HG02623 (cell line): ENCODE data around the gene ARHGAP26.
A peak's percentile ranks its signal among the peaks of the same experiment; 100 is the strongest.

Source experiments
- ATAC-seq: cut with Tn5 transposase; IDR thresholded peaks from one replicate; pipeline ENCODE4 v1.9.1; 2021; ENCODE audit warnings: moderate library complexity; ENCODE audit not compliant: unreplicated experiment

Gene ARHGAP26

GRCh38 chr5:143004361-143005145 lies 234.4 kb downstream of the ARHGAP26 start:
- ATAC-seq: peak; percentile 32

GRCh38 chr5:143006501-143006900 lies 236.3 kb downstream of the ARHGAP26 start:
- ATAC-seq: no peak

- ATAC-seq: no peak
Observed at GRCh38 chr5:143008032-143008431, 237.9 kb downstream of the ARHGAP26 start.

- ATAC-seq: peak; percentile 76
Observed at GRCh38 chr5:143008809-143009521, 238.8 kb downstream of the ARHGAP26 start.

- ATAC-seq: no peak
Observed at GRCh38 chr5:143010351-143010750, 240.2 kb downstream of the ARHGAP26 start.

GRCh38 chr5:143011585-143011984 lies 241.4 kb downstream of the ARHGAP26 start:
- no peak for ATAC-seq

GRCh38 chr5:143013176-143013891 lies 243.2 kb downstream of the ARHGAP26 start:
- ATAC-seq: no peak

GRCh38 chr5:143014017-143014651 lies 244.0 kb downstream of the ARHGAP26 start:
- no peak for ATAC-seq

- ATAC-seq: no peak
Observed at GRCh38 chr5:143016777-143017516, 246.8 kb downstream of the ARHGAP26 start.

GRCh38 chr5:143017541-143017940 lies 247.4 kb downstream of the ARHGAP26 start:
- no peak for ATAC-seq

GRCh38 chr5:143017992-143018391 lies 247.8 kb downstream of the ARHGAP26 start:
- ATAC-seq: no peak

GRCh38 chr5:143019157-143019556 lies 249.0 kb downstream of the ARHGAP26 start:
- no peak for ATAC-seq

- peak; percentile 82 for ATAC-seq
Observed at GRCh38 chr5:143019614-143020515, 249.7 kb downstream of the ARHGAP26 start.

- no peak for ATAC-seq
Observed at GRCh38 chr5:143021595-143021994, 251.4 kb downstream of the ARHGAP26 start.

GRCh38 chr5:143023411-143024096 lies 253.4 kb downstream of the ARHGAP26 start:
- ATAC-seq: peak; percentile 58

GRCh38 chr5:143024228-143024920 lies 254.2 kb downstream of the ARHGAP26 start:
- ATAC-seq: no peak

- no peak for ATAC-seq
Observed at GRCh38 chr5:143025376-143025775, 255.2 kb downstream of the ARHGAP26 start.

GRCh38 chr5:143025971-143026370 lies 255.8 kb downstream of the ARHGAP26 start:
- ATAC-seq: no peak
